Measurements from ENCODE around the gene UGGT2.
"Not testable (repeated sequence)": the region's sequence is repeated elsewhere in the genome, so short reads cannot be mapped to it uniquely, and the experiment has no call there.

Gene UGGT2

GRCh38 chr13:96000069-96000468 lies 53.1 kb downstream of the UGGT2 start:
- H3K9ac ChIP-seq (ENCODE audit: low read length), result no peak overlapping the region

DNA sequence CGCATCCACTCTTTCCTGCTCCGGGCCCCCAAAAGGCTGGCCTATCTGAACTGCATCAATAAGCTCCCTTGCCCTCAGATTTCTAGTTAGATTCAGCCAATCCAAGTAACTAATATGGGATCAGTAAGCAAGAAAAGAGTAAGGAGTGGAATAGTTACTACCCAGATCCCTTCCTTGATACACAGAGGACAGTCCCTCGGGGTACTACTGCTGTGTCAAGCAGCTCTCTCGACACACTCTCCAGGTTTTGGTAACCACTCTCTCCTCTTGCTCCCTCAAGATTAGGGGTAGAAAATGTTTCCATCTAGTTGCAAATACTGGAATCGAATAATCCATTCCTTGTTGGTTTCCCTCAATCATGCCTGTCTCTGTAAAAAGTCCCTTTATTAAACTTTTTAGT lies 65.4 kb downstream of the UGGT2 start:
- Histone ChIP-seq H3K4me1 (ENCODE audit: insufficient read depth, low read length, severe bottlenecking) (no peaks in the 10 kb centered on the region), H3K9me2 (ENCODE audit: low read depth, low read length) (no peaks in the 10 kb centered on the region), H3K27me3 (ENCODE audit: insufficient read depth, low read length) (no peaks in the 10 kb centered on the region), H3K4me3 (ENCODE audit: low read depth, low read length, poor library complexity, severe bottlenecking) (no peak overlapping the region), H3K79me2 (ENCODE audit: insufficient read depth, low read length) (no peaks in the 10 kb centered on the region), H2AFZ (ENCODE audit: low read length) (no peak overlapping the region), H3K27ac (ENCODE audit: low read depth, low read length, poor library complexity, severe bottlenecking) (no peak overlapping the region), H3K9ac (ENCODE audit: low read length) (no peak overlapping the region), H3K9me3 (ENCODE audit: low read length) (no peaks in the 10 kb centered on the region), H4K20me1 (ENCODE audit: insufficient read depth, low read length) (no peaks in the 10 kb centered on the region), H3F3A (ENCODE audit: insufficient read depth, low read length) (no peaks in the 10 kb centered on the region), H3K36me3 (ENCODE audit: insufficient read depth, low read length) (no peaks in the 10 kb centered on the region), H3K4me2 (ENCODE audit: low read length) (no peak overlapping the region)
- no peak for TF ChIP-seq EZH2 (IDR thresholded peaks at IDR 0.05; ENCODE audit: borderline replicate concordance, low read length)
- TF ChIP-seq, protein P1, sequence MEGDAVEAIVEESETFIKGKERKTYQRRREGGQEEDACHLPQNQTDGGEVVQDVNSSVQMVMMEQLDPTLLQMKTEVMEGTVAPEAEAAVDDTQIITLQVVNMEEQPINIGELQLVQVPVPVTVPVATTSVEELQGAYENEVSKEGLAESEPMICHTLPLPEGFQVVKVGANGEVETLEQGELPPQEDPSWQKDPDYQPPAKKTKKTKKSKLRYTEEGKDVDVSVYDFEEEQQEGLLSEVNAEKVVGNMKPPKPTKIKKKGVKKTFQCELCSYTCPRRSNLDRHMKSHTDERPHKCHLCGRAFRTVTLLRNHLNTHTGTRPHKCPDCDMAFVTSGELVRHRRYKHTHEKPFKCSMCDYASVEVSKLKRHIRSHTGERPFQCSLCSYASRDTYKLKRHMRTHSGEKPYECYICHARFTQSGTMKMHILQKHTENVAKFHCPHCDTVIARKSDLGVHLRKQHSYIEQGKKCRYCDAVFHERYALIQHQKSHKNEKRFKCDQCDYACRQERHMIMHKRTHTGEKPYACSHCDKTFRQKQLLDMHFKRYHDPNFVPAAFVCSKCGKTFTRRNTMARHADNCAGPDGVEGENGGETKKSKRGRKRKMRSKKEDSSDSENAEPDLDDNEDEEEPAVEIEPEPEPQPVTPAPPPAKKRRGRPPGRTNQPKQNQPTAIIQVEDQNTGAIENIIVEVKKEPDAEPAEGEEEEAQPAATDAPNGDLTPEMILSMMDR (IDR thresholded peaks at IDR 0.05; ENCODE audit: low read length), result no peak

More at GRCh38 chr13:96000069-96000468, 53.1 kb downstream of the UGGT2 start:
- Histone ChIP-seq H3K4me3 (ENCODE audit: low read depth, low read length, poor library complexity, severe bottlenecking) (no peak overlapping the region), H3K27ac (ENCODE audit: low read depth, low read length, poor library complexity, severe bottlenecking) (no peak overlapping the region), H3K79me2 (ENCODE audit: insufficient read depth, low read length) (no peaks in the 10 kb centered on the region), H4K20me1 (ENCODE audit: insufficient read depth, low read length) (no peaks in the 10 kb centered on the region), H3K9me3 (ENCODE audit: low read length) (no peaks in the 10 kb centered on the region), H3F3A (ENCODE audit: insufficient read depth, low read length) (no peaks in the 10 kb centered on the region), H3K4me2 (ENCODE audit: low read length) (no peak overlapping the region), H3K9me2 (ENCODE audit: low read depth, low read length) (no peaks in the 10 kb centered on the region), H2AFZ (ENCODE audit: low read length) (no peak overlapping the region), H3K36me3 (ENCODE audit: insufficient read depth, low read length) (peaks cover 11% of the 10 kb centered on the region; the same call in 1 of the 2 replicates), H3K4me1 (ENCODE audit: insufficient read depth, low read length, severe bottlenecking) (no peaks in the 10 kb centered on the region), H3K27me3 (ENCODE audit: insufficient read depth, low read length) (no peaks in the 10 kb centered on the region)
- TF ChIP-seq, protein P1 (IDR thresholded peaks at IDR 0.05; ENCODE audit: low read length), result no peak
- TF ChIP-seq EZH2 (IDR thresholded peaks at IDR 0.05; ENCODE audit: borderline replicate concordance, low read length), result no peak

DNA sequence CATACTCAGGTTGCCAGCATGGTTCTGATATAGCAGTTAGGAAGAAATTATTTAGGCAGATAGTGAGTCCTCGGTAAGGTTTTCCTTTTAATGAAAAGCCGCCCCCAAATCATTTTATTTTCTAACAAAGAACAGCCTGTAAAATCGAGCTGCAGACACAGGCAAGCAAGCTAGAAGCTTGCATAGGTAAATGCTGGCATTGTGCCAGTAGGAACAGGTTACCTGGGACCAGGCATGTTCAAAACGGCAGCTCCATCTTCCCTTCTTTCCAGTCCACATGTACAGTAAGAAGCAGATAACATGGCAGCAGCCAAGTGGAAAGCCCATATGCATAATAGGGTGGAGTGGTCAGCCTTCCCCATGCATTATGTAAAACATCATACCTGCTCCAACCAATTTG lies 71.1 kb downstream of the UGGT2 start:
- no peaks in the 10 kb centered on the region for H3K27me3 ChIP-seq (ENCODE audit: insufficient read depth, low read length)
- H3K36me3 ChIP-seq (ENCODE audit: insufficient read depth, low read length), result no peaks in the 10 kb centered on the region
- H3K4me1 ChIP-seq (ENCODE audit: insufficient read depth, low read length, severe bottlenecking), result no peaks in the 10 kb centered on the region
- no peak overlapping the region for H3K4me3 ChIP-seq (ENCODE audit: low read depth, low read length, poor library complexity, severe bottlenecking)
- H3K27ac ChIP-seq (ENCODE audit: low read depth, low read length, poor library complexity, severe bottlenecking), result no peak overlapping the region
- H3K9ac ChIP-seq (ENCODE audit: low read length), result no peak overlapping the region
- H3F3A ChIP-seq (ENCODE audit: insufficient read depth, low read length), result no peaks in the 10 kb centered on the region
- H3K9me3 ChIP-seq (ENCODE audit: low read length), result no peaks in the 10 kb centered on the region
- no peaks in the 10 kb centered on the region for H3K9me2 ChIP-seq (ENCODE audit: low read depth, low read length)
- no peaks in the 10 kb centered on the region for H4K20me1 ChIP-seq (ENCODE audit: insufficient read depth, low read length)
- H3K4me2 ChIP-seq (ENCODE audit: low read length), result no peak overlapping the region
- TF ChIP-seq EZH2 (IDR thresholded peaks at IDR 0.05; ENCODE audit: borderline replicate concordance, low read length), result no peak
- TF ChIP-seq, protein P1 (IDR thresholded peaks at IDR 0.05; ENCODE audit: low read length), result no peak
- no peak overlapping the region for H2AFZ ChIP-seq (ENCODE audit: low read length)
- no peaks in the 10 kb centered on the region for H3K79me2 ChIP-seq (ENCODE audit: insufficient read depth, low read length)

- not testable (repeated sequence) for H3K4me1 ChIP-seq (ENCODE audit: insufficient read depth, low read length, severe bottlenecking); H3K79me2 ChIP-seq (ENCODE audit: insufficient read depth, low read length); H3K4me3 ChIP-seq (ENCODE audit: low read depth, low read length, poor library complexity, severe bottlenecking); H3K4me2 ChIP-seq (ENCODE audit: low read length); H3K27ac ChIP-seq (ENCODE audit: low read depth, low read length, poor library complexity, severe bottlenecking); H3K9ac ChIP-seq (ENCODE audit: low read length); H3K9me3 ChIP-seq (ENCODE audit: low read length); H3K27me3 ChIP-seq (ENCODE audit: insufficient read depth, low read length); H2AFZ ChIP-seq (ENCODE audit: low read length); H3F3A ChIP-seq (ENCODE audit: insufficient read depth, low read length); H3K36me3 ChIP-seq (ENCODE audit: insufficient read depth, low read length); H3K9me2 ChIP-seq (ENCODE audit: low read depth, low read length); H4K20me1 ChIP-seq (ENCODE audit: insufficient read depth, low read length)
These were observed 80.5 kb downstream of the UGGT2 start for GRCh38 chr13:95972651-95973050.

Measured in OCI-LY1 (cell line).